ENCODE results near the gene R3HDM4.

R3HDM4 gene

GRCh38 chr19:872266-872951, 40.6 kb downstream of the R3HDM4 start:
- no peak for DNase-seq

DNA sequence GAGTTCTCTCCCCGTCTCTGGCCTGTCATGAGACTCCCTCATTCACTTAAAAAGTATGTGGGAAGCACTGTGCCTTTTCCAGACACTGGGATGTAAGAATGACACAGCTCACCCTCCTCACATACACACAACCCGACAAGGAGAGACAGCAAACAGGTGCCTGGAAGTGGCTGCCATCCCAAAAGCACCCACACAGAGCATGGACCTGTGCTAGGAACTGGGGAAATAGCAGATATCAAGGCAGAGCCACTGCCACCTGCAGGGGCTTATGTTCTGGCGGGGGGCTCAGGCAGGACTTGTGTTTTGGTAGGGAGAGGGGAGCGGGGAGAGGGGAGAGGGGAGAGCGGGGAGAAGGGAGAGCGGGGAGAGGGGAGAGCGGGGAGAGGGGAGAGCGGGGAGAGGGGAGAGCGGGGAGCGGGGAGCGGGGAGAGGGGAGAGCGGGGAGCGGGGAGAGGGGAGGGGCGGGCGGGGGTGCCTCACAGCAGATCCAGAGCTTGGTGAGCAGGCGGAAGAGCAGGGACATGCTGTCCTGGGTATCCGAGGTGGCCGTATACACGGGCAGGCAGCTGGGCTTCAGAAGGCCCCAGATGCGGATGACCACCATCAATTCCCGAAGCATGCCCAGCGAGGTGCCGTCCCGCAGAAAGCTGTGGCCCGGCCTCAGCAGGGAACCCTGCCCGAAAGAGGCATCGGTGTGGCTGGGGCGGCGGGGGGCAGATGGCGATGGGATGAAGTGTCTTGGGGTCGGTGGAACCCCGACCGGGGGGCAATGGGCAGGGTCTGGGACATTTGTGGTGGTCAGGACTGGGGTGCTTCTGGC, 41.4 kb downstream of the R3HDM4 start:
- no peak for DNase-seq

- DNase-seq, result peak; percentile 95
These were observed 42.0 kb downstream of the R3HDM4 start for GRCh38 chr19:870963-871401.

GRCh38 chr19:870314-870713, 42.7 kb downstream of the R3HDM4 start:
- DNase-seq, result no peak

DNA sequence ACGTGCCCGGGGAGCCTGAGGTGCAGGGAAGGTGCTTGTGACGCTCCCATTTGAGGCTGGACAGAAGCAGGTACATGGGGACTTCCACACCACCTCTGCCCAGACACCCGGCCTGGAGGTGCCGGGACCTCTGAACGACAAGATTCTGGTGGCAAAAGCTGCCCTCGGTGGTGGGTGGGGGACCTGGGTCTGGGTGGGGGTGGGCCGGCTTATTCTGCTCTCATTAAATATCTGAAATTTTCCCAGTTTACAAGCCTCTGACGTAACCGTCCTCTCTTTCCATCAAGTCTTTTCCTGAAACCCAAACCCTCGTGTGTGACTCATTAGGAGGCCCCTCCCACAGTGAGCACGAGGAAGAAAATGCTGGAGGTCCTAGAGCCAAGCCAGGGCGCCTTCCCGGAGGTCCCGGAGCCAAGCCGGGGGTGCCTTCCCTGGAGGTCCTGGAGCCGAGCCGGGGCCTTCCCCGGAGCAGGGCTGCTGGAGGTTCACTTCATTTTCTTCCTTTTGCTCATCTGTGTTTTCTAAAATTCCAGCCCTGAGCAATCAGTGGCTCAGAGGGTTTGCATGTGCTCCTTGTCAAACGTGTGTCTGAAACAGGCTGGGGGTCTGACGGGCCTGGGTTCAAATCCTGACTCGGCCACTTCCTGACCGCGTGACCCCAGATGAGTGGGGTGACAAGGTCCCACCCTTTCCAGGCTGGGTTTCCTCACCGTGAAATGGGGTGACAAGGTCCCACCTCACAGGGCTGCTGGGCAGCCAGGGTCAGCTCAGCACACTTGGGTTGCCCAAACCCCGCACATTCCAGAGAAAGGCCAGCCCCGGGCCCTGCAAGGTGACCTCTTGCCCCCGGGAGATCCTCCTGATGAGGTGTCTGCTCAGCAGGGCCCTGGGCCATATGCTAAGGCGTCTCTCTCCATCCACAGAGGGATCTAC, 43.5 kb downstream of the R3HDM4 start:
- DNase-seq, result no peak

DNA sequence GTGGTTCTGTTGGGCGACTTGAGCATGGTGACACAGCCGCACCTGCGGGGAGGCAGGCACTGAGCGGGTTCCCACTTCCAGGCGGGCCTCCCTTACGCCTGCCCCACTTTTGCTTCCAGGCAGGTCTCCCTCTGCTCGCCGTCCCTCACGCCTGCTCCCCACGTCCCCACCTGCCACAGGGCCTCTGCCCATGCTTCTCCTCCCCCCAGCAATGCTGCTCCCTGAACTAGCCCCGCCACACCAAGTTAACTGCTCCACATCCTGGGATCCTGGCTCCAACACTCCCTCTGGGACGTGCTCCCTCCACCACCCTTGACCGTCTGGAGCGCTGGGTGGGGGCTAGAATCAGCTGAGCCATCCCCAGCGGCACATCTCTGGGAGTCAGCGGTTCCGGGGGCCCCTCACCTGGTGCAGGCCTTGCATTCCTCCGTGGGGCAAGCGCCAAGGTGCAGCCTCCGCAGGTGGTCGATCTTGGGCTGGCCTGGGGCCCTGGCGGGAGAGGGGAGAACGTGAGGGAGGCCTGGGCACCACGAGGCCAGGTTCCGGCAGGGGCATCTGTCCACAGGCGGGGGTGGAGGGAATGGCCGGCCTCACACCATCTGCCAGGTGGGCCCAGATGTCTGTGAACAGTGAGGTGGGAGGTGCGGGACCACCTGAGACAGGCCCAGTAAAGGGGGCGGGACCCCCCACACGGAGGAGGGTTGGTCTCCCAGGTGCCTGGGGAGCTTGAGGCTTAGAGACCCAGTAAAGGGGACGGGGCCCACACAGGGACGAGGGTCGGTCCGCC, 44.4 kb downstream of the R3HDM4 start:
- DNase-seq, result no peak

- DNase-seq, result no peak
These were observed 45.1 kb downstream of the R3HDM4 start for GRCh38 chr19:867855-868457.

- peak; percentile 93 for DNase-seq
These were observed 45.7 kb downstream of the R3HDM4 start for GRCh38 chr19:867301-867793.

DNA sequence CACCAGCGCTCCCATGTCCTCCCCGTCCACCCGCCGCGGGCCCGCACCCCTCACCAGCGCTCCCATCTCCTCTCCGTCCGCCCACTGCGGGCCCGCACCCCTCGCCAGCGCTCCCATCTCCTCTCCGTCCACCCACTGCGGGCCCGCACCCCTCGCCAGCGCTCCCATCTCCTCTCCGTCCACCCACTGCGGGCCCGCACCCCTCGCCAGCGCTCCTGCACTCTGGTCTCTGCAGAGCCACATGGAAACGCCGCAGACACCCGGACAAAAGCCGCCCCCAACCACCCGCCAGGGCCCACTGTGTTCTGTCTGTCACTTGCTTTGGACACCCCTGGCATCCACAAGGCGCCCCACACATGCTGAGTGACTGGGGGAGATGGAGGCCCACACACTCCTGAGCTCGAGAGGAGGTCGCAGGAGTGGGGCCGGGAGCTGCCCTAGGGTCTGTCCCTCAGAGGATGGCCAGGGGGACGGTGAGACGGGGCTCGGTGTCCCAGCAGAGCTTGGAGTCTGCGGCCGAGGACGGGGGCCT, 46.2 kb downstream of the R3HDM4 start:
- no peak for DNase-seq

DNA sequence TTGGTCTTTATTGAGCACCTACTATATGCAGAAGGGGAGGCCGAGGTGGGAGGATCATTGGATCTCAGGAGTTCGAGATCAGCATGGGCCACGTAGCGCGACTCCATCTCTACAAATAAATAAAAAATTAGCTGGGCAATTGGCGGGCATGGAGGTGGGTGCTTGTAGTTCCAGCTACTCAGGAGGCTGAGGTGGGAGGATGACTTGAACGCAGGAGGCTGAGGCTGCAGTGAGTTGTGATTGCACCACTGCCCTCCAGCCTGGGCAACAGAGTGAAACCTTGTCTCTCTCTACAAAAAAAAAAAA, 49.8 kb downstream of the R3HDM4 start:
- no peak for DNase-seq

- no peak for DNase-seq
These were observed 50.3 kb downstream of the R3HDM4 start for GRCh38 chr19:862581-863314.

GRCh38 chr19:861756-862580, 51.1 kb downstream of the R3HDM4 start:
- DNase-seq, result no peak

DNA sequence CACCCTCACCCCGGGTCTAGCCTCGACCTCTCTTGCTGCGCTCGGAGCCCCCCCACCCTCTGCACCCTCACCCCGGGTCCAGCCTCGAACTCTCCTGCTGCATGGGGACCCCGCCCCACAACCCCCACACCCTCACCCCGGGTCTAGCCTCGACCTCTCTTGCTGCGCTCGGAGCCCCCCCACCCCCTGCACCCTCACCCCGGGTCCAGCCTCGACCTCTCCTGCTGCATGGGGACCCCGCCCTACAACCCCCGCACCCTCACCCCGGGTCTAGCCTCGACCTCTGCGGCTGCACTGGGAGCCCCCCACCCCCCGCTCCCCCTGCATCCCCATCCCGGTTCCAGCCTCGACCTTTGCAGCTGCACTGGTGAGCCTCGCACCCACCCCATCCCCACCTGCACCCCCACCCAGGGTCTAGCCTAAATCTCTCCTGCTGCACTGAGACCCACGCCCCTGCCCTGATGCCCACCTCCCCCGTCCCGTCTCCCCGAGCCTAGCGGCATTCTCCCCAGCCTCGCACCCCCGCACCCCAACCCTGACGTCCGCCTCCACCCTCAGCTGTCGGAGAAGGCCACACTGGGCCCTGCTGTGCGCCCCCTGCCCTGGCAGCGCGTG, 51.8 kb downstream of the R3HDM4 start:
- DNase-seq, result no peak

DNA sequence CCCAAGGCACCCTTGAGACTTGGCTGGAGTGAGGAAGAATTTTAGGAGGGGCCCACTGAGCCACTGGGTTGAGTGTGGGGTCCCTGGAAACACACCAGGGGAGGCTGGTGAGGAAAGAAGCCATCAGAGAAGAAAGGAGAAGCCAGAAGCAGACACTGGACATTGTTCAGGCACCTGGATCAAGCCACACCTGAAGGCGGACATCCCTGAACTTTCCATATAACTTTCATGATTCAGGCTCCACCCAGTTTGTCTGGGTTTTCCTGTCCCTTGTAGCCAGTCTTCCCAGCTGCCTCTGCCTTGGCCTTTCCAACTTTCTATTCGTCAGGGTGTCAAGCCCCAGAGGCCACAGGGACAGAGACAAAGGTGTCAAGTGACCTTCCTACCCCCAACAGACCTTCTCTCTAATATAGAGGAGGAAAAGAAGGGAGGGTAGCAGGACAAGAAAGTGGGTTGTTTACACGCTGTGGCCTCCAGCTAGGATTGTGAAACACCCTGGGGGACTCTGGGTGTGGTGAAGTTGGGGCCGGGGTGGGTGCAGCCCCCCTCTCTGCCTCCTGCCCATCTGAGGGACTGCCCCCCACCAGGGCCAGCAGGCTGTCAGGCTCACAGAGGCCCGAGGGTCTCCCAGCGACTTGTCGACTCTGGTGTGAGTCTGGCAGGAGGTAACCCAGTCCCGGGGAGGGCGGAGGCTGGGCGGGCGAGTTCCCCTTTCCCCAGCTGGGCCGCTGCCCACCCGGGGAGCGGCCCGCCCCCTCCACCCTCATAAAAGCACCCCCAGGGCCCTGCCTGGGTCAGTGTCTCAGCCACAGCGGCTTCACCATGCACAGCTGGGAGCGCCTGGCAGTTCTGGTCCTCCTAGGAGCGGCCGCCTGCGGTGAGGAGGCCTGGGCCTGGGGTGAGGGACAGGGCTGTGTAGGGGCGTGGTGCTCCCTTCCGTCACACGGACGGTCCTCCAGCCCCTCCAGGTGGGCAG, 53.9 kb downstream of the R3HDM4 start, which contains the start of gene CFD:
Gene CFD (plus strand): TSS at position 797 of the 976 bp plus-strand sequence. CDS start 26 bp downstream, at position 823.
- no peak for DNase-seq

DNA sequence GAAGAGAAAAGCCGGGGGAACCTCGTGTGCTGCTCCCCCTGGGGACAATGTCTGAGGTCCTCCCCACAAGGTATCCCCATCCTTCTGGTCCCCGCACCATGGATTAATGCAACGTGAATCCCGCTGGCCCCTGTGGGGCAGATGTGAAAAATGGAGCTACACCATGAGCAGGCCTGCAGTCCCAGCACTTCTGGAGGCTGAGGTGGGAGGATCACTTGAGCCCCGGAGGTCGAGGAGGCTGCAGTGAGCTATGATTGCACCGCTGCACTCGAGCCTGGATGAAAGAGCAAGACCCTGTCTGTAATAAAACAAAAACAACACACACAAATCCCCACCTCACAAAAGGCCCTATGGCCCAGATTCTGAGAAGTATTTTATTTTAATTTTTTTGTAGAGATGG, 54.7 kb downstream of the R3HDM4 start:
- no peak for DNase-seq

DNA sequence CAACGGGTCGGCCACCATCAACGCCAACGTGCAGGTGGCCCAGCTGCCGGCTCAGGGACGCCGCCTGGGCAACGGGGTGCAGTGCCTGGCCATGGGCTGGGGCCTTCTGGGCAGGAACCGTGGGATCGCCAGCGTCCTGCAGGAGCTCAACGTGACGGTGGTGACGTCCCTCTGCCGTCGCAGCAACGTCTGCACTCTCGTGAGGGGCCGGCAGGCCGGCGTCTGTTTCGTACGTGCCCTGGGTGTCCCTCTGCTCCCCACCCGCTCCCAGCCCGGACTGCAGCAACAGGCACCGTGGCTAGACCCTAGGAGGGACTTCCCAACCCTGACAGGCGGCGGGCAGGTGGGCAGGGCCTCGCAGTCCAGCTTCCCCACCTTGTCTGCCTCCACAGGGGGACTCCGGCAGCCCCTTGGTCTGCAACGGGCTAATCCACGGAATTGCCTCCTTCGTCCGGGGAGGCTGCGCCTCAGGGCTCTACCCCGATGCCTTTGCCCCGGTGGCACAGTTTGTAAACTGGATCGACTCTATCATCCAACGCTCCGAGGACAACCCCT, 57.4 kb downstream of the R3HDM4 start:
- no peak for DNase-seq

DNA sequence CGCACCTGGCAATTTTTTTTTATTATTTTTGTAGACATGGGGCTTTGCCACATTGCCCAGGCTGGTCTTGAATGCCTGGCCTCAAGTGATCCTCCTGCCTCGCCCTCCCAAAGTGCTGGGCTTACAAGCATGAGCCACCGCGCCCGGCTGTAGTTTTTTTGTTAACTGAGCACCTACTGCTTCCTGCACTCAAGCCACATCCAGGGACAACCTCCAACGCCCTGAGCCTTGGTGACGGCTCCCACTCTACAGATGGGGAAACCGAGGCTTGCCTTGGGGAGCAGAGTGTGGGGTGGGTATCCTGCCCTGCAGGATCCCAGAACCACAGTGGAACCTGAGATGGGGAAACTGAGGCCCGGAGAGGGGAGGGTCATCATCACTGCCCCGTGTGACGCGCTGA, 57.9 kb downstream of the R3HDM4 start:
- no peak for DNase-seq

DNA sequence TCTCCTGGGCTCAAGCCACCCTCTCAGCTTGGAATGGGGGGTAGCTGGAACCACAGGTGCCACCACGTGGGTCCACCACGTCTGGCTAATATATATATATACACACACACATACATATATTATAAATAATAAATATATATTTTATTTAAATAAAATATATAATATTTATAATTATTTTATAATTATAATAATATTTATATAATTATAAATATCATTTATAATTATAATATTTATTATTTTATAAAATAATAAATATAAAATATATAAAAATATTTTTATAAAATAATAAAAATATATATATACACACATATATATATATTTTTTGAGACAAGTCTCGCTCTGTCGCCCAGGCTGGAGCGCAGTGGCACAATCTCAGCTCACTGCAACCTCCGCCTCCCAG, 58.5 kb downstream of the R3HDM4 start:
- DNase-seq, result no peak
